BLaER1 (cell line): ENCODE results near the gene SLC9B1.
"Not testable (repeated sequence)": the region's sequence is repeated elsewhere in the genome, so short reads cannot be mapped to it uniquely, and the experiment has no call there.

Experiments used
- H3K27ac ChIP-seq: shearing (Covaris generic); formaldehyde crosslinking; 2 replicates; pipeline ENCODE4 v1.8.1; 2022
- H3K27me3 ChIP-seq: shearing (Covaris generic); formaldehyde crosslinking; 2 replicates; pipeline ENCODE4 v1.8.1; 2022
- H3K36me3 ChIP-seq: shearing (Covaris generic); formaldehyde crosslinking; 2 replicates; pipeline ENCODE4 v1.8.1; 2022
- H3K4me1 ChIP-seq: shearing (Covaris generic); formaldehyde crosslinking; 2 replicates; pipeline ENCODE4 v1.8.1; 2022
- H3K4me2 ChIP-seq: shearing (Covaris generic); formaldehyde crosslinking; 2 replicates; pipeline ENCODE4 v1.8.1; 2022
- H3K4me3 ChIP-seq: shearing (Covaris generic); formaldehyde crosslinking; 2 replicates; pipeline ENCODE4 v1.8.1; 2022
- H3K9ac ChIP-seq: shearing (Covaris generic); formaldehyde crosslinking; 2 replicates; pipeline ENCODE4 v1.8.1; 2022
- H3K9me3 ChIP-seq: shearing (Covaris generic); formaldehyde crosslinking; 2 replicates; pipeline ENCODE4 v1.8.1; 2022
- H4K20me1 ChIP-seq: shearing (Covaris generic); formaldehyde crosslinking; 2 replicates; pipeline ENCODE4 v1.8.1; 2022
- Cebpa-rat ChIP-seq: shearing (Covaris generic); IDR thresholded peaks from 2 replicates; pipeline ENCODE4 v1.8.1; 2022

SLC9B1 gene

DNA sequence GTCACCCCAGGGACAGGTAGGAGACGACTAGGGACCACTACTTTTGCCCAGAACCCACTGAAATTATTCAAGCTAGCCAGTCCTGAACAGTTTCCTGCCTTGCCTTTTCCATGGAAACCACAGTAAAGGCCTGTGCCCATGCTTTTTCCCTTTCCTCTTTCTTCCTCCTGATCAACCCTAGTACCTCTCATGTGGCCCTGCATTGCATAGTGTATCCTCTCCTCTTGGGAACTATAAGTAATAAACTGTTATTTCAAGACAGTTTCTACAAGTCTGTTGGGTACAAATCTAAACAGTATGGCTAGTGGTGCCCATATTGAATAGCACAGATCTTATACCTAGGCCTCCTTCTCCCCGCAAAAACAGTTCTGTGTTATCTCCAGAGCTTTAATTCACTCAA is 136.2 kb downstream of the SLC9B1 start:
- Histone ChIP-seq H3K27ac (no peak overlapping the region), H4K20me1 (0 out of 2 replicates have a peak, but pooled peaks cover 6% of the 10 kb centered on the region), H3K27me3 (no peaks in the 10 kb centered on the region), H3K4me2 (no peak overlapping the region), H3K4me3 (no peak overlapping the region), H3K9me3 (peaks cover 14% of the 10 kb centered on the region), H3K36me3 (peaks cover 66% of the 10 kb centered on the region), H3K4me1 (no peaks in the 10 kb centered on the region), H3K9ac (no peak overlapping the region)
- TF ChIP-seq Cebpa-rat: no peak

DNA sequence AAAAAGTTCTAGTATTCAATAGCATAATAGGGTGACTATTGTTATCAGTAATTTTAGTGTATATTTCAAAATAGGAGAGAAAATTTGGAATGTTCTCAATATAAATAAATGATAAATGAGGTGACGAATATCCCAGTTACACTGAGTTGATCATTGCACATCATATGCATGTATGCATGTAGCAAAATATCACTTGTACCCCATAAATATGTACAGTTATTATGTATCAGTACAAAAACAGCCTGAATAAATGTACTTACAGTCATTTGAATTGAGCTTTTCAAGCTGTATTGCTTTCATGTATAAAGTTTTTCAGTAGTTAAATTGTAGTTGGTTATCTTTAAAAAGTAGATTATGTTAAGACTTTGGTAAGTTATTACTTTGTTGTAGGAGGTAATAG is 138.2 kb downstream of the SLC9B1 start:
- H3K9me3 ChIP-seq: peaks cover 33% of the 10 kb centered on the region
- H3K27ac ChIP-seq: no peak overlapping the region
- H3K9ac ChIP-seq: no peak overlapping the region
- no peak for TF ChIP-seq Cebpa-rat
- no peaks in the 10 kb centered on the region for H3K4me1 ChIP-seq
- H4K20me1 ChIP-seq: 0 out of 2 replicates have a peak, but pooled peaks cover 6% of the 10 kb centered on the region
- no peak overlapping the region for H3K4me3 ChIP-seq
- H3K4me2 ChIP-seq: no peak overlapping the region
- H3K27me3 ChIP-seq: no peaks in the 10 kb centered on the region
- peaks cover 77% of the 10 kb centered on the region for H3K36me3 ChIP-seq

DNA sequence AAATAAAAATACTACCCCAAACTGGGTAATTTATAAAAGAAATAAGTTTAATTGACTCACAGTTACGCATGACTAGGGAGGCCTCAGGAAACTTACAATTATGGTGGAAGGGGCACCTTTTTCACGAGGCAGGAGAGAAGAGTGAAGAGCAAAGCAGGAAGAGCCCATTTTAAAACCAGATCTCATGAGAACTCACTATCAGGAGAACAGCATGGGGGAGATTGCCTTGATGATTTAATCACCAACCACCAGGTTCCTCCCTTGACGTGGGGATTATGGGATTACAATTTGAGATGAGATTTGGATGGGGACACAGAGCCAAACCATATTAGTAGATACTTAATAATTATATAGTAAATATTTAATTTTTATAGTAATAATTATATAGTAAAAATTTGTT is 140.6 kb downstream of the SLC9B1 start:
- H3K4me2 ChIP-seq: no peak overlapping the region
- H4K20me1 ChIP-seq: 0 out of 2 replicates have a peak, but pooled peaks cover 6% of the 10 kb centered on the region
- H3K9ac ChIP-seq: no peak overlapping the region
- no peaks in the 10 kb centered on the region for H3K27me3 ChIP-seq
- H3K36me3 ChIP-seq: peaks cover 84% of the 10 kb centered on the region
- no peaks in the 10 kb centered on the region for H3K4me1 ChIP-seq
- no peak for TF ChIP-seq Cebpa-rat
- no peak overlapping the region for H3K27ac ChIP-seq
- no peak overlapping the region for H3K4me3 ChIP-seq
- H3K9me3 ChIP-seq: peaks cover 57% of the 10 kb centered on the region

DNA sequence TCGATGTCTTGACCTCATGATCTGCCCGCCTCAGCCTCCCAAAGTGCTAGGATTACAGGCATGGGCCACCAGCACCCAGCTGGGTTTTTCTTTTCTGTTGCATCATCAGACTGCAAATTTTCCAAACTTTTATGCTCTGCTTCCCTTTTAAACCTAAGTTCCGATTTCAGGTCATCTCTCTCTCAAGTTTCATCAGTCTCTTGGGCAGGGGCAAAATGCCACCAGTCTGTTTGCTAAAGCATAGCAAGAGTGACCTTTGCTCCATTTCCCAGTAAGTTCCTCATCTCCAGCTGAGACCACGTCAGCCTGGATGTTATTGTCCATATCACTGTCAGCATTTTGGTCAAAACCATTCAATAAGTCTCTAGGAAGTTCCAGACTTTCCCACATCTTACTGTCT is 141.2 kb downstream of the SLC9B1 start:
- not testable (repeated sequence) for H3K4me2 ChIP-seq, H3K9ac ChIP-seq, H3K4me1 ChIP-seq, H3K27me3 ChIP-seq, H3K27ac ChIP-seq, H4K20me1 ChIP-seq, H3K4me3 ChIP-seq
- Histone ChIP-seq H3K9me3 (peaks cover 63% of the 10 kb centered on the region), H3K36me3 (peaks cover 88% of the 10 kb centered on the region)

DNA sequence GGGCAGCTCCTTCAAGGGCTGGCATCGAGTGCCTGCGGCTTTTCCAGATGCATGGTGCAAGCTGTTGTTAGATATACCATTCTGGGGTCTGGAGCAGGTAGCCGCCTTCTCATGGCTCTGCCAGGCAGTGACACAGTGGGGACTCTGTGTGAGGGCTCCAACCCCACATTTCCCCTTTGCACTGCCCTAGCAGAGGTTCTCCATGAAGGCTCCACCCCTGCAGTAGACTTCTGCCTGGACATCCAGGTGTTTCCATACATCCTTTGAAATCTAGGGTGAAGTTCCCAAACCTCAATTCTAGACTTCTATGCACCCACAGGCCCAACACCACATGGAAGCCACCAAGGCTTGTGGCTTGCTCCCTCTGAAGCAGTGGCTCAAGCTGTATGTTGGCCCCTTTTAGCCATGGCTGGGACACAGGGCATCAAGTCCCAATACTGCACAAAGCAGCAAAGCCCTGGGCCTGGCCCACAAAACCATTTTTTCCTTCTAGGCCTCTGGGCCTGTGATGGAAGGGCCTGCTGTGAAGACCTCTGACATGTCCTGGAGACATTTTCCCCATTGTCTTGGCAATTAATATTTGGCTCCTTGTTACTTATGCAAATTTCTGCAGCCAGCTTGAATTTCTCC is 141.9 kb downstream of the SLC9B1 start:
- H3K9me3 ChIP-seq: peaks cover 70% of the 10 kb centered on the region
- H3K36me3 ChIP-seq: peaks cover 88% of the 10 kb centered on the region
- H3K27me3 ChIP-seq, H3K9ac ChIP-seq, H3K27ac ChIP-seq, H3K4me1 ChIP-seq, H4K20me1 ChIP-seq, H3K4me2 ChIP-seq: not testable (repeated sequence)
- H3K4me3 ChIP-seq: peak overlapping the region; percentile 1; the same call in 1 of the 2 replicates

DNA sequence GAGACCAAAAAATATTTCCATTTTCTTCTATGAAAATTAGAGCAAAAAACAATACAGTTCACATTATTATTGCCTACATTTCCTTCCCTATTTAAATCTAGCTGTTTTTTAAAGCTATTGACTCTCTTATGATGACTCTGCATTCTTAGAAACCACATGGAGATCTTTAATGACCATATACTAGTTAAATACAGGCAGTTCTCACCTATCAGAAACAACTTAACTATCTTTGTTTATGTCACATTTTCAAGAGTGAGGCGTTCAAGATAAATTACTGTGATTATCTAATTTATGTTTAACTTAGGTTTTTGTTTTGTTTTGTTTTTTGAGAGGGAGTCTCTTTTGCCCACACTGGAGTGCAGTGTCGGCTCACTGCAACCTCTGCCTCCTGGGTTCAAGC is 147.7 kb downstream of the SLC9B1 start:
- Histone ChIP-seq H3K27me3 (no peaks in the 10 kb centered on the region), H3K9me3 (peaks cover 44% of the 10 kb centered on the region), H3K4me3 (no peak overlapping the region), H3K9ac (no peak overlapping the region), H3K36me3 (peaks cover 46% of the 10 kb centered on the region), H3K27ac (no peak overlapping the region), H3K4me1 (peaks cover 35% of the 10 kb centered on the region), H4K20me1 (no peaks in the 10 kb centered on the region), H3K4me2 (no peak overlapping the region)
- no peak for TF ChIP-seq Cebpa-rat

DNA sequence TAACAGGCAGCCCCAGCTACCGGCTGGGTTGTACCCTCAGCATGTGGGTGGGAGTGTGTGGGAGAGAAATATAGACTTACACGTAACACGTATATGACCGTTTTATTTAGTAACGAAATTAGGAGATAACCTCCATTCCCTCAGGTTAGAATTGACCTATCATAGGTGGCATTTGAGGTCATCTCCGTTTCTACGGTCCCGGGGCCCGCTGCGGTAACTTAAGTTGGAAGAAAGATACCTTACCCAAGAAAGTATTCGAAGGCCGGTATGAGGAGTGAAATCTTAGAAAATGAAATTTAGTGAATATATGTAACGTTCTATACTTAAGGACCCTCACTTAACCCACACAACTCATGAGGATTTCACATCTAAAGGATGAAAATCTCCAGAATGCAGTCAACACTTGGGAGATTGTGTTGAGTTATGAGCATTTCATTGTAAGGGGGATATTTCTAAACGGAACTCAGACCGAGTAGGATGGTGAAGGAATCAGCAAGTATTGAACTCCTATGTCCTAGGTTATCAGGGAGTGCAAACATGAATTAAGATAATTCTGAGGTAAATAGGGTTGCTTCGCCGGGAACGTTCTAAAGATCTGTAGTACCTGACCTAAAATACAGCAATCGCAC is 149.8 kb downstream of the SLC9B1 start:
- Histone ChIP-seq H3K36me3 (peaks cover 30% of the 10 kb centered on the region), H3K4me1 (peaks cover 41% of the 10 kb centered on the region), H3K9ac (peak overlapping the region; percentile 89), H3K9me3 (peaks cover 23% of the 10 kb centered on the region), H3K4me3 (peak overlapping the region; percentile 72), H3K4me2 (peak overlapping the region; percentile 88), H4K20me1 (no peaks in the 10 kb centered on the region), H3K27ac (peak overlapping the region; percentile 92), H3K27me3 (no peaks in the 10 kb centered on the region)
- no peak for TF ChIP-seq Cebpa-rat

DNA sequence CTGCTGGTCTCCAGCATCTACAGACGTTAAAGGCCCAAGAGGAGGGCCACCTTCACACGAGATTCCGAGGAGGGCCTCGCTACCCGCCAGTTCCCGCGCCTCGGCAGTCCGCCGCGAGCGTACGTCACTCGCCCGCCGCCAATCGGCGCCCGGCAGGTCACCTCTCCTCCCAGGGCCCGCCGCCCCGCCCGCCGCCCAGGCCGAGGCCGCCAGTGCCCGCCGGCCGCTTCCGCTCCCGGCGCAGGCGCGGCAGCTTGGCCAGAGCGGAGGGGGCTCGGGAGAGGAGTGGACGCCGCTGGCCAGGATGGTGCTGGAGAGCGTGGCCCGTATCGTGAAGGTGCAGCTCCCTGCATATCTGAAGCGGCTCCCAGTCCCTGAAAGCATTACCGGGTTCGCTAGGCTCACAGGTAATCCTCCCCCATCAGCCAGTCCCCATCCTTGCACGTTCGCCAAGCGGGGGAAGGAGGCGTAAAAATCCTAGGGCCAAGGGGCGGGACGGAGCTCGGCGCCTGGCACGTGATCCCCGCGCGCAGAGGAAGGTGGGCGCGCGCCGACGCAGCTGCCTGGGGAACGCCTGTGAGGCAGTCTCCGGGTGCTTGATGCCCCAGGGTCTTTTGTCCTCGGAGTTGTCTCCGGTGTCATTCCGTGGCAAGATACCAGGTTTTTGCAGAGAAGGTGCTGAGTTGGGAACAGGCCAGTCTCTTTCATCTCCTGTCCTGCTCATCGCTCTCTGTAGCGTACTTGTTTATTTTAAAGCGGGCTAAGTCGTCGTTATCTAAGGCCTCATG is 150.5 kb downstream of the SLC9B1 start, which contains the start of gene CISD2:
TSS of gene CISD2 (plus strand) at position 212 of the 788 bp plus-strand sequence. CDS start at position 305, 93 bp downstream.
- Histone ChIP-seq H3K4me1 (peaks cover 41% of the 10 kb centered on the region), H3K27me3 (no peaks in the 10 kb centered on the region), H3K36me3 (peaks cover 23% of the 10 kb centered on the region), H3K9me3 (peaks cover 16% of the 10 kb centered on the region), H3K4me2 (peak within 1 kb of the TSS; percentile 88), H4K20me1 (no peaks in the 10 kb centered on the region), H3K4me3 (peak within 1 kb of the TSS; percentile 72), H3K9ac (peak within 1 kb of the TSS; percentile 89), H3K27ac (peak within 1 kb of the TSS; percentile 92)
- TF ChIP-seq Cebpa-rat: no peak

DNA sequence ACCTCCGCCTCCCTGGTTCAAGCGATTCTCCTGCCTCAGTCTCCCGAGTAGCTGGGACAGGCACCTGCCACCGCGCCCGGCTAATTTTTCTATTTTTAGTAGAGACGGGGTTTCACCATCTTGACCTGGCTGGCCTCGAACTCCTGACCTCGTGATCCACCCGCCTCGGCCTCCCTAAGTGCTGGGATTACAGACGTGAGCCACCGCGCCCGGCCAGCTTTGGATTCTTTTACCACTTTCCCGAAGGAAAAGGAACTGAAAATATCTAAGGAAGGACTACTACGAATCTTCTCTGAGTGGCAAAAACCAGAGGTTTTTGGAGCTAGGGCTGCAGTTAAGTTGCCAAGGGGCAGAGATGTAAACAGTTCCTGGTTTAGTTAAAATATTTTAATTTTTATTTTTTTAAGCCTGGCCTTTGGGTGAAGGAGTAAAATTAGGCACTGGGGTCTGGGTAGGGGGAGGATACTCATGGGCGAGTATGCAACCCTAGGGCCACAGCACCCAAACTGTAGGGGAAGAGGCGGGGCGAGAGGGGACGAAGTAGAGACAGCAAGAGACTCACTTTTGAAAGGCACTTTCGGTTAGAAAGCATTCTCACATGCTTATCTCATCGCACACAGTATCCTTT is 151.2 kb downstream of the SLC9B1 start:
- H3K4me1 ChIP-seq: peaks cover 41% of the 10 kb centered on the region
- H3K9ac ChIP-seq: peak overlapping the region; percentile 89
- TF ChIP-seq Cebpa-rat: no peak
- no peaks in the 10 kb centered on the region for H4K20me1 ChIP-seq
- H3K9me3 ChIP-seq: peaks cover 13% of the 10 kb centered on the region
- peak overlapping the region; percentile 88 for H3K4me2 ChIP-seq
- H3K27me3 ChIP-seq: no peaks in the 10 kb centered on the region
- H3K36me3 ChIP-seq: peaks cover 21% of the 10 kb centered on the region
- peak overlapping the region; percentile 72 for H3K4me3 ChIP-seq
- H3K27ac ChIP-seq: peak overlapping the region; percentile 92
